AG10803 (cell line): ENCODE measurements around the gene BSPRY.

ENCODE experiments used
- DNase-seq: peaks from one replicate; pipeline ENCODE4 v3.0.0; 2010; ENCODE audit warnings: low read depth
- H3K4me3 ChIP-seq: 2 replicates; pipeline ENCODE4 v1.5.1; 2011; ENCODE audit warnings: mild to moderate bottlenecking, low read length, control low read depth
- CTCF ChIP-seq: conservative IDR thresholded peaks from 2 replicates; pipeline ENCODE4 v1.5.1; 2011; ENCODE audit warnings: mild to moderate bottlenecking, low read length, control low read depth, inconsistent platforms

Gene BSPRY

GRCh38 chr9:113349445-113350094 lies at the start of gene BSPRY:
Gene BSPRY, plus strand, starts transcription at chr9:113349541. Its CDS starts 39 bp downstream, at chr9:113349580.
- no peak within 1 kb of the TSS for H3K4me3 ChIP-seq
- no peak for TF ChIP-seq CTCF
- no peak for DNase-seq

- TF ChIP-seq CTCF = no peak
- no peak overlapping the region for H3K4me3 ChIP-seq
- DNase-seq = no peak
Measured at GRCh38 chr9:113299800-113300292, 49.5 kb upstream of the BSPRY start.

- TF ChIP-seq CTCF = no peak
- no peak overlapping the region for H3K4me3 ChIP-seq
- no peak for DNase-seq
Measured at GRCh38 chr9:113301548-113301947, 47.8 kb upstream of the BSPRY start.

- no peak for TF ChIP-seq CTCF
- no peak for DNase-seq
Measured at GRCh38 chr9:113302792-113303418, 46.4 kb upstream of the BSPRY start, which contains the start of gene RNF183. Gene RNF183, minus strand, starts transcription at chr9:113303376. Its CDS starts 5,192 bp downstream, at chr9:113298184.

GRCh38 chr9:113306566-113306965 lies 42.8 kb upstream of the BSPRY start:
- DNase-seq = no peak
- no peak overlapping the region for H3K4me3 ChIP-seq
- TF ChIP-seq CTCF = no peak

More at GRCh38 chr9:113302792-113303418, 46.4 kb upstream of the BSPRY start, which contains the start of gene RNF183:
- no peak within 1 kb of the TSS for H3K4me3 ChIP-seq

GRCh38 chr9:113307396-113307975 lies 41.9 kb upstream of the BSPRY start:
- TF ChIP-seq CTCF = no peak
- DNase-seq = no peak
- no peak overlapping the region for H3K4me3 ChIP-seq
